Activated T-helper 9 cell treated with anti-CD3 and anti-CD28 coated beads, Interleukin-2, amount 50 U/mL, for 16 hours (primary cell): ENCODE measurements around the gene MBD3L2.
"Not testable (repeated sequence)": the region's sequence is repeated elsewhere in the genome, so short reads cannot be mapped to it uniquely, and the experiment has no call there.

Experiments used
- DNase-seq: peaks from one replicate; pipeline ENCODE4 v3.0.0-alpha.2; 2020; ENCODE audit warnings: low read depth

Gene MBD3L2

GRCh38 chr19:7049021-7049420 is at the start of gene MBD3L2:
TSS of gene MBD3L2 (plus strand) at chr19:7049321. CDS start at chr19:7049374, 53 bp downstream.
- not testable (repeated sequence) for DNase-seq

DNA sequence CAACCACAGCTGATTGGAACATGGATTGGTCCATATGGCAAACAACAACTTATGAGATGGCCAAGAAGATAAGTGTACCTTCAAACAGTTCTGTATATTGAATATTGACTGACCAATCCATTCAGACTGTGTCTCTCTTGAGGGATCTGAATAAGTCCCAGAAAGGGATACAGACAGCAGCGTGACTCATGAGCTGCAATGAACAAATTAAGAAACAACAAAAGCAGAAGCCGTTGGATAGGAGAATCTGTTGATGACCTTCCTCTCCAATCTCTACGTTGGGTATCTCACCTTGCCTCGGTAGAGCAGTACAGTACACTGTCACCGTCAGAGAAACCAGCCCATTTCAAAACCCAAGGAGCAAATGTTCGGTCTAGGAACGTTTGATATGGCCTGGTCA is 49.2 kb upstream of the MBD3L2 start:
- DNase-seq, result no peak

DNA sequence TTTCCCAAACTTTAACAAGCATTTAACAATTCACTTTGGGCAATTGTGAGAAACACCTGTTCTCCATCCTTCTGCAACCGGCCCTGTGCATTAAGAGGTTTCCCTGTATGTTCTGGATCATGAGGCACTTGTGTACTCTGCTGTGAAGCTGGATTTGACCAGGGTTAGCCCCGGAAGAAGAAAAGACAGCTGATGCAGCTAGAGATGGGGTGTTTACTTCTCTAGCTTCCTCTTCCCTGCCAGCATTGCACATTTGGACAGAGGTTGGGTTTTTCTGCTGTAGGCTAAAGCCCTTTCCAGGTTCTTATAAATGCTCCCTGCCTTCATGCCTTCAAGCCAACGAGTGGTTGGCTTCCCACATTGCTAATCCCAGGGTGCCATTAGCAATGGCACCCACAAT is 48.8 kb upstream of the MBD3L2 start:
- DNase-seq, result no peak

DNA sequence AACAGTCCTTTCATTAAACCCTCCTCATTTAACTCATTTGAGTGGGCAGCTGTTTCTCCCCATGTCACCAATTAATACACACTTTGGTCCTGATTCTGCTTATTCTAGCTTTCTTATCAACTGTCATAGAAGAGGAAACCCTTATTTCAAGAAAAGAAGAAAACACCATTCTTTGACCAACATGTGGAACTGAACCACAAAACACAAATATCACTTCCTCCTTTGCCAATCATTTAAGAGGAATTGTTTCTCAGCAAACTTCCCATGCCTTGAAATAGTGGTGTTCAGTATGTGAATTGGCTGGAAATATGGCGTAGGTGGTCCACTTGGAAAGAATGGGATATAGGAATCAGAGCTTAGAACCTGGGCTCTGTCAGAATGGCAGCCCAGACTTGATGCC is 48.3 kb upstream of the MBD3L2 start:
- no peak for DNase-seq

DNA sequence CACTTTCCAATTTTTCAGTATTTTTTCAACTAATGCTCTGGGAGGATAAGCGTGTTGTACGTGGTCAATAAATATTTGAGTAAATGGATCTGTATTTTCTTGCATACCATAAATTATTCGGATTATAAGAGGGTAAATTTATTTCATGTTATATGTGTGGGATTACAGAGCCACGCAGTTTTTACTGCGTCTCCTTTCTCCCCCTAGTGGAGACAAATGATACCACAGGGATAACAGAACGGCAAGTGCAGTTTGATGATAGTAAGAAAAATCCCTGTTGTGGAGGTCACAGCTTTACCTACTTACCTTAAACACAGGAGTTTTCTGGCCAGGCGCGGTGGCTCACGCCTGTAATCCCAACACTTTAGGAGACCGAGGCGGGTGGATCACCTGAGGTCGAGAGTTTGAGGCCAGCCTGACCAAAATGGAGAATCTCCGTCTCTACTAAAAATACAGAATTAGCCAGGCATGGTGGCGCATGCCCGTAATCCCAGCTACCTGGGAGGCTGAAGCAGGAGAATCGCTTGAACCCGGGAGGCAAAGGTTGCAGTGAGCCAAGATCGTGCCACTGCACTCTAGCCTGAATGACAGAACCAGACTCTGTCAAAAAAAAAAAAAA is 44.7 kb upstream of the MBD3L2 start:
- no peak for DNase-seq

DNA sequence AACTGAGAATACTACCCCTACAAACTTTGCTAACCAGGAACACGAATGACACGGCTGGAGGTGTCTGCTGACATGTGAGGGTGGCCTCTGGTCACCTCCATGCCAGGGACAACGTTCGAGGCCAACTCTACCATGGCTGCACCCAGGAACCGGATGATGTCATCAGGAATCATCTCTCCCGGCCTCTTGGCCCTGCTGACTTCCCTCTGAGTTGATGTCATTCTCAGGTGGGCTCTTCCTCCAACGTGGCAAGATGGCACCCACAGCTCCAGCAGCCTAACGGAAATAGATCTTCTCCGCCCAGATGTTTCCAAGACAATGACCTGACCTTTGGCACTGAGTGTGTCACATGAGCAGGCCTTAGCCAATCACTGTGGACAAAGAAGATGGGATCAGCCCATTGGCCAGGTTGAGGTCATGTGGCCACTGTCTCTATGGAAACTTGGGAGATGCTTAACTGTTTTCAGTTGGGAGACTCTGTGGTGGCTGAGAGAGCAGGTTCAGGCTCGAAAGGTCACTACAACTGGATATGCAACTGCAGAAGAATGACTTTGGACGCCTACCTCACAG is 42.9 kb upstream of the MBD3L2 start:
- no peak for DNase-seq

DNA sequence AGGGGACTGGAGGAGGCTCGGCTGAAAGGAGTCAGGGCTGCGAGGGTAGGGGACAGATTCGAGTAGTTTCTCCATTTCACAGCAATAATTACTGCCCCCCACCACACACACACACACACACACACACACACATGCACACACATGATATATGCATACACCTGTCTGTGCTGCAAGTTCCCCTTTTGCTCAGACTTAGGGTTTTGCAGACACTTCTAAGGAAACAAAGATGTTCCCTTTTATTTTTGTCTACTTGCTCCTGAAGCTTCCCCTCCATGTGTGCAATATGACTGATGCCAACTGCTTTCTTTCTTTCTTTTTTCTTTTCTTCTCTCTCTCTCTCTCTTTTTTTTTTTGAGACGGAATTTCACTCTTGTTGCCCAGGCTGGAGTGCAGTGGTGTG is 41.3 kb upstream of the MBD3L2 start:
- no peak for DNase-seq

DNA sequence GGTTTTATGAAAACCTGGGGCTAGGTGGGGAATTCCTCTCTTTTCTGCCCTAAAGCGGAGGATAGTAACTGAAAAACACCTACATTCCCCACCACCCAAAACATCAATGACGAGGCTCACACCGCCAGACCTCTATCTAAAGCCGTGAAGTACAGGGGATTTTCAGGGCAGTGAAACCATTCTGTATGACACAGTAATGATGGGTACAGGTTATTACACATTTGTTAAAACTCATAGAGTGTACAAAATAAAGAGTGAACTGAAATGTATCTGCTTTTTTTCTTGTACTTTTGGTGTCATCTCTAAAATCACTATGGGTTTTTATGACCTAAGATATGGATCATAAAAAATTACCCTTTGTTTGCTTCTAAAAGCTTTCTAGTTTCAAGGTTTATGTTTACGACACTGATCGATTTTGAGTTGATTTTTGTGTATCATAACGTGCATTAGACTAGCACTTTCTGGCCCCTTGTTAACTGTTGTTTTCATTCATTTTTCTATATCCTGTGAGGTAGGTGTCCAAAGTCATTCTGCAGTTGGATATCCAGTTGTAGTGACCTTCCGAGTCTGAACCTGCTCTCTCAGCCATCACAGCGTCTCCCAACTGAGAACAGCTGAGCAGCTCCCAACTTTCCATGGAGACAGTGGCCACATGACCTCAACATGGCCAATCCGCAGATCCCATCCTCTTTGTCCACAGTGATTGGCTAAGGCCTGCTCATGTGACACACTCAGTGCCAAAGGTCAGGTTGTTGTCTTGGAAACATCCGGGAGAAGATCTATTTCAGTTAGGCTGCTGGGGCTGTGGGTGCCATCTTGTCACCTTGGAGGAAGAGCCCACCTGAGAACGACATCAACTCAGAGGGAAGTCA is 38.2 kb upstream of the MBD3L2 start:
- no peak for DNase-seq

- no peak for DNase-seq
Observed at GRCh38 chr19:7013678-7014077, 35.4 kb upstream of the MBD3L2 start.

- DNase-seq, result no peak
Observed at GRCh38 chr19:7018828-7019227, 30.3 kb upstream of the MBD3L2 start.

DNA sequence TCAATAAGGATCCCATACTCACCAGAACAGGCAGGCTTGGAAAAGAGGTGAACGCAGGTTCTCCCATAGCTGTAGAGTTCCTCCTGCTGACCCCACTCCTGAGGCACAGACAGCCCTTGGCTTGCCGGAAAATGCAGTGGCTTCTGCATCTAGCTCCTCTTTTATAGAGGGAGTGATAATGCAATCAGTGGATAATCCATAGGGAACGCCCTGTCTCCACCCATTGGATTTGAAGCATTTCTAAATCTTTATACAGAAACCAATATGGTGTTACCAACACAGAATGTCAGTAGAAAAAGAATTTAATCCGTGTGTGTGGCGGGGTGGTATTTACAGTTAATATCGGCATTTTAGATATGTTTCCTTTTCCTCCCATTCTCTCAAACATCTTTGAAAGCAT is 27.8 kb upstream of the MBD3L2 start, which contains the start of gene MBD3L2B:
Gene MBD3L2B, minus strand, starts transcription at position 101 of the 400 bp plus-strand sequence. Its CDS starts 34 bp downstream, at position 67.
- DNase-seq, result not testable (repeated sequence)

GRCh38 chr19:7028790-7029189 is 20.3 kb upstream of the MBD3L2 start:
- DNase-seq, result not testable (repeated sequence)

- DNase-seq, result not testable (repeated sequence)
Observed at GRCh38 chr19:7030278-7030677, 18.8 kb upstream of the MBD3L2 start, which contains the start of gene MBD3L5. TSS of gene MBD3L5 (plus strand) at chr19:7030578. CDS start at chr19:7030612, 34 bp downstream.

DNA sequence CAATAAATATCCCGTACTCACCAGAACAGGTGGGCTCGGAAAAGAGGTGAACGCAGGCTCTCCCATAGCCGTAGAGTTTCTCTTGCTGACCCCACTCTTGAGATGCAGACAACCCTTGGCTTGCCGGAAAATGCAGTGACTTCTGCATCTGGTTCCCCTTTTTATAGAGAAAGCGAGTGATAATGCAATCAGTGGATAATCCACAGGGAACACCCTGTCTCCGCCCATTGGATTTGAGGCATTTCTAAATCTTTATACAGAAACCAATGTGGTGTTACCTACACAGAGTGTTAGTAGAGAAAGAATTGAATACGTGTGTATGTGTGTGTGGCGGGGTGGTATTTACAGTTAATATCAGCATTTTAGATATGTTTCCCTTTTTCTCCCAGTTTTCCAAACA is 9.0 kb upstream of the MBD3L2 start, which contains the start of gene MBD3L4:
Gene MBD3L4, minus strand, starts transcription at position 101 of the 400 bp plus-strand sequence. Its CDS starts 35 bp downstream, at position 66.
- not testable (repeated sequence) for DNase-seq

DNA sequence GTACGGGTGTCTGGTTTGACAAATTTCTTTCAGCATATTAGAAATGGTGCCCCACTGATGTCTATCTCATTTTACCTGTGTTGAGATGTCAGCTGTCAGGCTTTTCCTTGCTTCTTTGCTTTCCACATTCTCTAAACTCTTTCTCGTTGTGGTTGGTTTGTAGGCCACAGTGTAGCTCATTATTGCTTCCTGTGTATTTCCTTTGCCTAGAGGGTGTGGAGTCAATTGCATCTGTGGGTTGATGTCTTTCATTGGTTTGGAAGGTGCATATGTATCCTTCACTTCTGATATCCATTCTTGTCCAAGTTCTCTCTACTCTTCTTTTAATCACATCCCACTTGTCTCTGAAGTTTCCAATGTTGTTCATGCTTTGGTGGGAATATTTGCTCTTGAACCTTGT is 7.6 kb upstream of the MBD3L2 start:
- DNase-seq, result not testable (repeated sequence)

- DNase-seq, result not testable (repeated sequence)
Observed at GRCh38 chr19:7051421-7051820, 2.3 kb downstream of the MBD3L2 start.

- not testable (repeated sequence) for DNase-seq
Observed at GRCh38 chr19:7052896-7053295, 3.8 kb downstream of the MBD3L2 start.

GRCh38 chr19:7054635-7055368 is 5.7 kb downstream of the MBD3L2 start:
- DNase-seq, result not testable (repeated sequence)

DNA sequence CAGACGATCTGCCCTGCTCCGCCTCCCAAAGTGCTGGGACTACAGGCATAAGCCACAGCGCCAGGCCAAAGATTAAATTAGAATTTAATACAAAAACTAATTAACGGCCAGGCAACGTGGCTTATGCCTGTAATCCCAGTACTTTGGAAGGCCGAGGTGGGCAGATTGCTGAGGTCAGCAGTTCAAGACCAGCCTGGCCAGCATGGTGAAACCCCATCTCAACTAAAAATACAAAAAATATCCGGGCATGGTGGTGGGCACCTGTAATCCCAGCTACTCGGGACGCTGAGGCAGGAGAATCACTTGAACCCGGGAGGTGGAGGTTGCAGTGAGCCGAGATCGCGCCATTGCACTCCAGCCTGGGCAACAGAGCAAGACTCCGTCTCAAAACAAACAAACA is 6.6 kb downstream of the MBD3L2 start:
- DNase-seq, result not testable (repeated sequence)

DNA sequence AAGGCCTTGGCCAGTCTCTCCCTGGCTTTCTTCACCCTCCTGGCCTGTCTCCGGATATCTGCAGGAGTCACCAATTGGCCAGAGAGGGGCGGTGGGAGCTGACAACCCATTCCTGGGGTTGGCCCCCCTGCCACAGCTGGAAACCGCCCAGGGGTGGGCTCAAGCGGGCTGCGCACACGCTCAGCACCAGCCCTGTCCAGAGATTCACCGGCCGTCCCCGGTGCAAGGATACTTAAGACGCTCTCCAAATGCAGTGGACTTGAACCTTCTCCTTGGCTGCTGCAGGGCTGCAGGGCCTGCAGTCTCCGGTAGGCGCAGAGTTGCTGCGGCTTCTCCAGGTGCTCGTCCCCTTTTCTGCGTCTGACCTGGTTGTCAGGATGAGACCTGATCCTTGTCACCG is 7.2 kb downstream of the MBD3L2 start:
- not testable (repeated sequence) for DNase-seq

GRCh38 chr19:7058576-7058975 is 9.5 kb downstream of the MBD3L2 start, which contains the start of gene MBD3L3:
TSS of gene MBD3L3 (minus strand) at chr19:7058676. CDS start at chr19:7058605, 71 bp downstream.
- DNase-seq, result not testable (repeated sequence)

- not testable (repeated sequence) for DNase-seq
Observed at GRCh38 chr19:7059977-7060376, 10.9 kb downstream of the MBD3L2 start.
